H9 (cell line): Measurements from ENCODE around the gene HRH1. TPM values are rescaled to one million over a fixed set of nuclear protein-coding genes. Genes with fewer than 3 reads are reported as not detected.

Experiments used
- DNase-seq: peaks from one replicate; pipeline ENCODE4 v3.0.0-alpha.2; 2017
- H2AFZ ChIP-seq: one replicate; pipeline ENCODE4 v1.6.1; 2013; ENCODE audit warnings: mild to moderate bottlenecking, low read length, control low read depth, moderate library complexity
- H2AK5ac ChIP-seq: 2 replicates; pipeline ENCODE4 v1.6.1; 2013; ENCODE audit warnings: low read length, control low read depth, mixed read lengths; ENCODE audit not compliant: insufficient read length
- H2BK120ac ChIP-seq: one replicate; pipeline ENCODE4 v1.6.1; 2013; ENCODE audit warnings: low read depth, mild to moderate bottlenecking, low read length, control low read depth, inconsistent platforms; ENCODE audit not compliant: poor library complexity, severe bottlenecking
- H2BK12ac ChIP-seq: 2 replicates; pipeline ENCODE4 v1.6.1; 2013; ENCODE audit warnings: low read length, control low read depth, mixed read lengths, low read depth; ENCODE audit not compliant: insufficient read length
- H2BK15ac ChIP-seq: 2 replicates; pipeline ENCODE4 v1.6.1; 2013; ENCODE audit warnings: low read depth, low read length, control low read depth
- H2BK20ac ChIP-seq: one replicate; pipeline ENCODE4 v1.6.1; 2013; ENCODE audit warnings: low read depth, mild to moderate bottlenecking, low read length, control low read depth, inconsistent platforms; ENCODE audit not compliant: poor library complexity, severe bottlenecking
- H2BK5ac ChIP-seq: 2 replicates; pipeline ENCODE4 v1.6.1; 2013; ENCODE audit warnings: low read length, control low read depth, mixed read lengths; ENCODE audit not compliant: insufficient read length
- H3K14ac ChIP-seq: 2 replicates; pipeline ENCODE4 v1.6.1; 2013; ENCODE audit warnings: low read length, control low read depth; ENCODE audit not compliant: insufficient read depth
- H3K18ac ChIP-seq: 2 replicates; pipeline ENCODE4 v1.6.1; 2013; ENCODE audit warnings: low read depth, mild to moderate bottlenecking, mixed read lengths, low read length, control low read depth; ENCODE audit not compliant: insufficient read length
- H3K23ac ChIP-seq: 2 replicates; pipeline ENCODE4 v1.6.1; 2013; ENCODE audit warnings: low read length, control low read depth, mixed read lengths, low read depth; ENCODE audit not compliant: insufficient read length
- H3K23me2 ChIP-seq: 2 replicates; pipeline ENCODE4 v1.6.1; 2013; ENCODE audit warnings: low read depth, mild to moderate bottlenecking, mixed read lengths, low read length, control low read depth; ENCODE audit not compliant: insufficient read length, poor library complexity, severe bottlenecking
- H3K27ac ChIP-seq: 2 replicates; pipeline ENCODE4 v1.5.1; 2013; ENCODE audit warnings: low read length, control low read depth, mixed read lengths, low read depth; ENCODE audit not compliant: insufficient read length
- H3K27me3 ChIP-seq: 2 replicates; pipeline ENCODE4 v1.6.1; 2013; ENCODE audit warnings: low read length, control low read depth, inconsistent platforms; ENCODE audit not compliant: insufficient read depth
- H3K4ac ChIP-seq: 2 replicates; pipeline ENCODE4 v1.6.1; 2013; ENCODE audit warnings: low read depth, mild to moderate bottlenecking, control low read depth, inconsistent platforms, low read length, moderate library complexity
- H3K4me1 ChIP-seq: 2 replicates; pipeline ENCODE4 v1.6.1; 2013; ENCODE audit warnings: low read length, control low read depth, inconsistent platforms; ENCODE audit not compliant: insufficient read depth
- H3K4me2 ChIP-seq: 2 replicates; pipeline ENCODE4 v1.6.1; 2013; ENCODE audit warnings: low read length, control low read depth, mixed read lengths; ENCODE audit not compliant: insufficient read length, insufficient read depth
- H3K56ac ChIP-seq: 2 replicates; pipeline ENCODE4 v1.6.1; 2013; ENCODE audit warnings: low read depth, mild to moderate bottlenecking, mixed read lengths, low read length, control low read depth; ENCODE audit not compliant: insufficient read length
- H3K79me1 ChIP-seq: 2 replicates; pipeline ENCODE4 v1.6.1; 2013; ENCODE audit warnings: low read depth, mild to moderate bottlenecking, moderate library complexity, low read length, control low read depth, inconsistent platforms; ENCODE audit not compliant: insufficient read depth, poor library complexity, severe bottlenecking
- H3K79me2 ChIP-seq: 2 replicates; pipeline ENCODE4 v1.6.1; 2013; ENCODE audit warnings: low read length, control low read depth, inconsistent platforms; ENCODE audit not compliant: insufficient read depth
- H3K9ac ChIP-seq: 2 replicates; pipeline ENCODE4 v1.6.1; 2013; ENCODE audit warnings: low read length, control low read depth, mixed read lengths; ENCODE audit not compliant: insufficient read length; ENCODE audit errors: extremely low read depth
- H3K9me3 ChIP-seq: one replicate; pipeline ENCODE4 v1.6.1; 2013; ENCODE audit warnings: low read depth, low read length, inconsistent platforms; ENCODE audit not compliant: control insufficient read depth
- H3T11ph ChIP-seq: one replicate; pipeline ENCODE4 v1.6.1; 2013; ENCODE audit warnings: mild to moderate bottlenecking, low read length, control low read depth, inconsistent platforms
- H4K20me1 ChIP-seq: one replicate; pipeline ENCODE4 v1.6.1; 2013; ENCODE audit not compliant: control insufficient read depth, insufficient read length, insufficient read depth
- H4K5ac ChIP-seq: 2 replicates; pipeline ENCODE4 v1.6.1; 2013; ENCODE audit warnings: low read depth, mild to moderate bottlenecking, mixed read lengths, low read length, control low read depth; ENCODE audit not compliant: insufficient read length
- H4K8ac ChIP-seq: replicated peaks from 2 replicates; pipeline ENCODE4 v1.6.1; 2013; ENCODE audit warnings: low read length, control low read depth, mixed read lengths, low read depth; ENCODE audit not compliant: insufficient read length
- H4K91ac ChIP-seq: 2 replicates; pipeline ENCODE4 v1.6.1; 2013; ENCODE audit warnings: low read depth, mild to moderate bottlenecking, moderate library complexity, mixed read lengths, low read length, control low read depth; ENCODE audit not compliant: insufficient read length
- H3K27ac Mint-ChIP-seq, 3 experiments: 2 replicates in 2 of 3; 3 replicates in 1 of 3; pipeline ENCODE4 v1.8.0; 2020 to 2021; ENCODE audit warnings: mixed read lengths in 3 of 3, mild to moderate bottlenecking in 1 of 3, moderate library complexity in 1 of 3
- H3K27me3 Mint-ChIP-seq: 2 replicates; pipeline ENCODE4 v1.8.0; 2021; ENCODE audit warnings: low read depth, mild to moderate bottlenecking, moderate library complexity, mixed read lengths
- H3K36me3 Mint-ChIP-seq, 3 experiments: 2 replicates in 2 of 3; 3 replicates in 1 of 3; pipeline ENCODE4 v1.8.0; 2020 to 2021; ENCODE audit warnings: low read depth in 3 of 3, mixed read lengths in 3 of 3; ENCODE audit not compliant: insufficient read depth in 1 of 3
- H3K4me1 Mint-ChIP-seq, 2 experiments: 2 replicates each; pipeline ENCODE4 v1.8.0; 2020; ENCODE audit warnings: mixed read lengths in 2 of 2
- H3K4me3 Mint-ChIP-seq, 2 experiments: 2 replicates in 1 of 2; 3 replicates in 1 of 2; pipeline ENCODE4 v1.8.0; 2020 to 2021; ENCODE audit warnings: mild to moderate bottlenecking in 2 of 2, mixed read lengths in 2 of 2, moderate library complexity in 1 of 2
- H3K9me3 Mint-ChIP-seq, 2 experiments: 2 replicates in 1 of 2; 3 replicates in 1 of 2; pipeline ENCODE4 v1.8.0; 2020; ENCODE audit warnings: mild to moderate bottlenecking in 2 of 2, mixed read lengths in 2 of 2, moderate library complexity in 1 of 2
- WGBS: extraction: QIAGEN DNeasy Blood & Tissue Kit; methylation state at CpG from one replicate; pipeline ENCODE4 v1.1.7; 2013; ENCODE audit warnings: missing lambda C conversion rate, low lambda C conversion rate, mixed read lengths; ENCODE audit not compliant: insufficient read length; ENCODE audit errors: extremely low coverage; 5-methylcytosine and 5-hydroxymethylcytosine counted together
- total RNA-seq: library from RNA; stranded (reverse); gene quantifications from 2 replicates; pipeline ENCODE4 v1.2.1, GENCODE V29; 2021
- TF ChIP-seq, protein P1 (sequence below): fragments of 200-600 bp; sonication (generic); conservative IDR thresholded peaks from 3 replicates; pipeline ENCODE4 v1.8.0; 2021; ENCODE audit warnings: antibody characterized with exemption, mild to moderate bottlenecking

The HRH1 gene
- total RNA-seq, 1 experiment from 2014 or later = 0.74 TPM

GRCh38 chr3:11248596-11248995 lies 94.3 kb downstream of the HRH1 start:
- H3K27ac ChIP-seq = no peak overlapping the region
- H2AK5ac ChIP-seq = no peak overlapping the region
- H4K5ac ChIP-seq = no peak overlapping the region
- no peak overlapping the region for H3T11ph ChIP-seq
- DNase-seq = no peak
- H2BK12ac ChIP-seq = no peak overlapping the region
- H3K14ac ChIP-seq = no peak overlapping the region
- no peak overlapping the region for H3K4me3 Mint-ChIP-seq
- no peaks in the 10 kb centered on the region for H3K23me2 ChIP-seq
- H3K4ac ChIP-seq = no peak overlapping the region
- WGBS = no CpG with 5 or more reads among the region's 6 CpGs
- peaks cover 1% of the 10 kb centered on the region for H3K27me3 Mint-ChIP-seq
- H4K20me1 ChIP-seq = no peaks in the 10 kb centered on the region
- H3K27me3 ChIP-seq = no peaks in the 10 kb centered on the region
- H4K91ac ChIP-seq = no peak overlapping the region
- H3K9me3 ChIP-seq = no peaks in the 10 kb centered on the region
- no peak overlapping the region for H2AFZ ChIP-seq
- H3K9me3 Mint-ChIP-seq = no peaks in the 10 kb centered on the region; a peak in 1 of 5 replicates
- no peak overlapping the region for H4K8ac ChIP-seq
- H3K18ac ChIP-seq = no peak overlapping the region
- H2BK15ac ChIP-seq = no peak overlapping the region
- H3K36me3 Mint-ChIP-seq = no peaks in the 10 kb centered on the region
- H2BK20ac ChIP-seq = no peak overlapping the region
- no peak overlapping the region for H3K9ac ChIP-seq
- TF ChIP-seq, protein P1, sequence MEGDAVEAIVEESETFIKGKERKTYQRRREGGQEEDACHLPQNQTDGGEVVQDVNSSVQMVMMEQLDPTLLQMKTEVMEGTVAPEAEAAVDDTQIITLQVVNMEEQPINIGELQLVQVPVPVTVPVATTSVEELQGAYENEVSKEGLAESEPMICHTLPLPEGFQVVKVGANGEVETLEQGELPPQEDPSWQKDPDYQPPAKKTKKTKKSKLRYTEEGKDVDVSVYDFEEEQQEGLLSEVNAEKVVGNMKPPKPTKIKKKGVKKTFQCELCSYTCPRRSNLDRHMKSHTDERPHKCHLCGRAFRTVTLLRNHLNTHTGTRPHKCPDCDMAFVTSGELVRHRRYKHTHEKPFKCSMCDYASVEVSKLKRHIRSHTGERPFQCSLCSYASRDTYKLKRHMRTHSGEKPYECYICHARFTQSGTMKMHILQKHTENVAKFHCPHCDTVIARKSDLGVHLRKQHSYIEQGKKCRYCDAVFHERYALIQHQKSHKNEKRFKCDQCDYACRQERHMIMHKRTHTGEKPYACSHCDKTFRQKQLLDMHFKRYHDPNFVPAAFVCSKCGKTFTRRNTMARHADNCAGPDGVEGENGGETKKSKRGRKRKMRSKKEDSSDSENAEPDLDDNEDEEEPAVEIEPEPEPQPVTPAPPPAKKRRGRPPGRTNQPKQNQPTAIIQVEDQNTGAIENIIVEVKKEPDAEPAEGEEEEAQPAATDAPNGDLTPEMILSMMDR = no peak
- H3K4me2 ChIP-seq = no peak overlapping the region
- no peak overlapping the region for H3K56ac ChIP-seq
- no peak overlapping the region for H3K23ac ChIP-seq
- no peaks in the 10 kb centered on the region for H3K79me1 ChIP-seq
- no peaks in the 10 kb centered on the region for H3K79me2 ChIP-seq
- no peaks in the 10 kb centered on the region for H3K4me1 ChIP-seq
- H3K4me1 Mint-ChIP-seq = no peaks in the 10 kb centered on the region
- H2BK120ac ChIP-seq = no peak overlapping the region
- H2BK5ac ChIP-seq = no peak overlapping the region
- no peak overlapping the region for H3K27ac Mint-ChIP-seq
